ENCODE data around the gene ST14.

- TF ChIP-seq EZH2 (IDR thresholded peaks at IDR 0.05) (no peak), CTCF (IDR thresholded peaks at IDR 0.05) (no peak)
Measured at GRCh38 chr11:130183878-130184610, 24.5 kb downstream of the ST14 start.
